ENCODE measurements around the gene ARAP1. TPM values are rescaled to one million over a fixed set of nuclear protein-coding genes. Genes with fewer than 3 reads are reported as not detected.

Gene ARAP1
- total and polyA plus RNA-seq, 2 donors (not counting 3 experiments of a cell fraction or from before 2014, with no cell fraction given) = 36.8 to 66.2 TPM

GRCh38 chr11:72721689-72722049 is 30.5 kb downstream of the ARAP1 start:
- peak overlapping the region; percentile 83 for H3K27ac ChIP-seq (ENCODE audit: insufficient read depth, low read depth, low read length)
- H3K4me3 ChIP-seq (replicated peaks in 1 of 3; ENCODE audit: insufficient read depth in 1 of 3, low read depth in 1 of 3, low read length in 3 of 3) = peak overlapping the region; percentile 29 to 70 (median 55)
- TF ChIP-seq EZH2 (IDR thresholded peaks at IDR 0.05; ENCODE audit: borderline replicate concordance, low read depth, low read length, severe bottlenecking) (no peak), FOS (IDR thresholded peaks at IDR 0.05; ENCODE audit: borderline replicate concordance, insufficient read depth, low read length) (no peak), CTCF (IDR thresholded peaks at IDR 0.05; ENCODE audit: extremely low read depth in 1 of 2, insufficient read depth in 1 of 2, low read depth in 1 of 2, low read length in 2 of 2) (no peak), GATA2 (IDR thresholded peaks at IDR 0.05; ENCODE audit: insufficient read depth, insufficient read length, low read depth, low read length) (no peak), JUN (IDR thresholded peaks at IDR 0.05; ENCODE audit: borderline replicate concordance, insufficient read depth, insufficient read length, low read depth) (no peak), POLR2AphosphoS5 (IDR thresholded peaks at IDR 0.05; ENCODE audit: insufficient read depth, low read depth, low read length) (no peak), MYC (IDR thresholded peaks at IDR 0.05; ENCODE audit: low read depth, low read length) (no peak), MAX (IDR thresholded peaks at IDR 0.05; ENCODE audit: insufficient read depth, insufficient read length) (no peak), POLR2A (IDR thresholded peaks at IDR 0.05; ENCODE audit: low read depth, low read length) (no peak)
- no peak for FAIRE-seq
- peaks cover 0 to 2% of the 10 kb centered on the region in 2 experiments for H3K36me3 ChIP-seq (ENCODE audit: control insufficient read depth in 2 of 2, extremely low read depth in 1 of 2, insufficient read depth in 2 of 2, low read length in 2 of 2)
- H3K79me2 ChIP-seq (ENCODE audit: control insufficient read depth, insufficient read depth, low read length) = peaks cover 41% of the 10 kb centered on the region
- dilution Hi-C loops (cut with MboI; ENCODE audit: extremely low pct_ligation_motif_present, low sequenced_read_pairs) = no loop called here
- no peak for DNase-seq (ENCODE audit: low read depth, low spot score)
- H3K4me2 ChIP-seq (ENCODE audit: insufficient read depth, low read length) = peak overlapping the region; percentile 71
- peak overlapping the region; percentile 63 for H3K9ac ChIP-seq (replicated peaks; ENCODE audit: extremely low read depth, insufficient read depth, low read length)
- no peaks in the 10 kb centered on the region for H3K9me3 ChIP-seq (replicated peaks; ENCODE audit: control insufficient read depth, insufficient read depth, low read length)
- peak overlapping the region; percentile 95 for H2AFZ ChIP-seq (ENCODE audit: low read depth, low read length)
- H3K9me1 ChIP-seq (replicated peaks; ENCODE audit: control insufficient read depth, extremely low read depth, insufficient read depth, low read length) = no peaks in the 10 kb centered on the region
- no peaks in the 10 kb centered on the region for H3K27me3 ChIP-seq (ENCODE audit: control insufficient read depth in 2 of 2, insufficient read depth in 2 of 2, low read length in 2 of 2)
- intact Hi-C loops (cut with micrococcal nuclease) = loop anchor here (2.0 kb wide), 1 partner anchor 567 kb away; no protein-coding TSS in a partner anchor
- no peaks in the 10 kb centered on the region for H4K20me1 ChIP-seq (replicated peaks; ENCODE audit: control insufficient read depth, extremely low read depth, insufficient read depth, low read length)
- TSS peak; percentile 79 for BruUV-seq (replicated peaks)
- H3K4me1 ChIP-seq (ENCODE audit: control insufficient read depth, extremely low read depth, insufficient read depth, low read length) = peaks cover 25% of the 10 kb centered on the region
- ChIA-PET CTCF (interaction anchor here (1.2 to 6.0 kb wide), 6 partner anchors 12 to 456 kb away, joined by 3 to 136 read pairs (median 12); partner anchors contain the start of genes ATG16L2 and STARD10), POLR2A (interaction anchor here (1.1 kb wide), 1 partner anchor 72 kb away, joined by 3 read pairs; the partner anchor contains the start of gene STARD10)
